ENCODE data around the gene GLYR1. TPM values are rescaled to one million over a fixed set of nuclear protein-coding genes. Genes with fewer than 3 reads are reported as not detected.

Gene GLYR1
- total RNA-seq, 5 donors from 2014 or later (not counting 1 experiment from before 2014, with no cell fraction given) = 95.5 to 106 (median 102) TPM

- H3K4me3 ChIP-seq (ENCODE audit: control insufficient read depth in 1 of 2, extremely low read depth in 1 of 2, low read length in 1 of 2) = no peak overlapping the region
- Mint-ChIP-seq H3K27ac (no peak overlapping the region), H3K36me3 (peaks cover 39% of the 10 kb centered on the region), H3K9me3 (no peaks in the 10 kb centered on the region), H3K4me1 (peaks cover 0 to 17% (median 13%) of the 10 kb centered on the region in 3 donors), H3K27me3 (no peaks in the 10 kb centered on the region), H3K4me3 (no peak overlapping the region)
- peaks cover 10 to 62% of the 10 kb centered on the region in 2 donors for H3K36me3 ChIP-seq (ENCODE audit: control insufficient read depth in 2 of 2, extremely low read depth in 1 of 2, insufficient read depth in 1 of 2, low read length in 1 of 2)
- H3K4me1 ChIP-seq (ENCODE audit: control insufficient read depth in 1 of 2, extremely low read depth in 1 of 2, insufficient read depth in 2 of 2, low read length in 2 of 2) = peaks cover 0 to 7% of the 10 kb centered on the region in 2 experiments
- H3K27ac ChIP-seq (ENCODE audit: low read length) = no peak overlapping the region
- no peaks in the 10 kb centered on the region for H3K9me3 ChIP-seq
- H3K27me3 ChIP-seq (replicated peaks in 1 of 2; ENCODE audit: control insufficient read depth in 2 of 2, extremely low read depth in 1 of 2, insufficient read depth in 2 of 2, low read length in 1 of 2) = no peaks in the 10 kb centered on the region
- WGBS (ENCODE audit: insufficient coverage) = 95% methylated on average over 21 of the region's 23 CpGs
- POLR2A ChIA-PET = no interaction called here
- no peak for ATAC-seq (replicated peaks in 1 of 4)
- DNase-seq = no peak
- CTCF ChIA-PET = no interaction called here
Observed at GRCh38 chr16:4760221-4760910, 86.7 kb downstream of the GLYR1 start.

GRCh38 chr16:4755687-4756086, 91.4 kb downstream of the GLYR1 start:
- Mint-ChIP-seq H3K27me3 (no peaks in the 10 kb centered on the region), H3K36me3 (peaks cover 46% of the 10 kb centered on the region), H3K27ac (no peak overlapping the region), H3K4me3 (no peak overlapping the region), H3K4me1 (peaks cover 0 to under 1% (median 0%) of the 10 kb centered on the region in 3 donors), H3K9me3 (no peaks in the 10 kb centered on the region)
- DNase-seq (no peak), ATAC-seq (replicated peaks in 1 of 4) (no peak)
- Histone ChIP-seq H3K4me1 (ENCODE audit: control insufficient read depth in 1 of 2, extremely low read depth in 1 of 2, insufficient read depth in 2 of 2, low read length in 2 of 2) (no peaks in the 10 kb centered on the region), H3K9me3 (no peaks in the 10 kb centered on the region), H3K27ac (ENCODE audit: low read length) (no peak overlapping the region), H3K36me3 (ENCODE audit: control insufficient read depth in 2 of 2, extremely low read depth in 1 of 2, insufficient read depth in 1 of 2, low read length in 1 of 2) (peaks cover 14 to 74% of the 10 kb centered on the region in 2 donors), H3K27me3 (replicated peaks in 1 of 2; ENCODE audit: control insufficient read depth in 2 of 2, extremely low read depth in 1 of 2, insufficient read depth in 2 of 2, low read length in 1 of 2) (no peaks in the 10 kb centered on the region), H3K4me3 (ENCODE audit: control insufficient read depth in 1 of 2, extremely low read depth in 1 of 2, low read length in 1 of 2) (no peak overlapping the region)
- 100% methylated on average over 5 of the region's 6 CpGs for WGBS (ENCODE audit: insufficient coverage)
- ChIA-PET POLR2A (interaction anchor here in 1 of 2 donors (0.6 kb wide), 2 partner anchors 74 to 101 kb away, joined by 3 to 6 read pairs; no protein-coding TSS in a partner anchor), CTCF (no interaction called here)

- Histone ChIP-seq H3K36me3 (ENCODE audit: control insufficient read depth in 2 of 2, extremely low read depth in 1 of 2, insufficient read depth in 1 of 2, low read length in 1 of 2) (peaks cover 15 to 69% of the 10 kb centered on the region in 2 donors), H3K9me3 (no peaks in the 10 kb centered on the region), H3K4me3 (ENCODE audit: control insufficient read depth in 1 of 2, extremely low read depth in 1 of 2, low read length in 1 of 2) (no peak overlapping the region), H3K4me1 (ENCODE audit: control insufficient read depth in 1 of 2, extremely low read depth in 1 of 2, insufficient read depth in 2 of 2, low read length in 2 of 2) (no peaks in the 10 kb centered on the region), H3K27me3 (replicated peaks in 1 of 2; ENCODE audit: control insufficient read depth in 2 of 2, extremely low read depth in 1 of 2, insufficient read depth in 2 of 2, low read length in 1 of 2) (no peaks in the 10 kb centered on the region), H3K27ac (ENCODE audit: low read length) (no peak overlapping the region)
- H3K4me1 Mint-ChIP-seq = no peaks in the 10 kb centered on the region
- peaks cover 40% of the 10 kb centered on the region for H3K36me3 Mint-ChIP-seq
- no peak overlapping the region for H3K4me3 Mint-ChIP-seq
- ChIA-PET POLR2A (interaction anchor here in 1 of 2 donors (0.6 kb wide), 1 partner anchor 9 kb away, joined by 3 read pairs; no protein-coding TSS in a partner anchor), CTCF (no interaction called here)
- 98% methylated on average over 4 of the region's 4 CpGs for WGBS (ENCODE audit: insufficient coverage)
- DNase-seq (no peak), ATAC-seq (replicated peaks in 1 of 4) (no peak)
- H3K9me3 Mint-ChIP-seq = no peaks in the 10 kb centered on the region
- no peak overlapping the region for H3K27ac Mint-ChIP-seq
- H3K27me3 Mint-ChIP-seq = no peaks in the 10 kb centered on the region
Observed at GRCh38 chr16:4754865-4755264, 92.2 kb downstream of the GLYR1 start.

- peaks cover 5 to 8% (median 5%) of the 10 kb centered on the region in 3 donors for H3K4me1 Mint-ChIP-seq
- H3K27ac Mint-ChIP-seq = no peak overlapping the region
- WGBS (ENCODE audit: insufficient coverage) = 95% methylated on average over 5 of the region's 11 CpGs
- peaks cover 28% of the 10 kb centered on the region for H3K36me3 Mint-ChIP-seq
- Histone ChIP-seq H3K36me3 (ENCODE audit: control insufficient read depth in 2 of 2, extremely low read depth in 1 of 2, insufficient read depth in 1 of 2, low read length in 1 of 2) (peaks cover 16 to 56% of the 10 kb centered on the region in 2 donors), H3K4me1 (ENCODE audit: control insufficient read depth in 1 of 2, extremely low read depth in 1 of 2, insufficient read depth in 2 of 2, low read length in 2 of 2) (peaks cover 0 to 6% of the 10 kb centered on the region in 2 experiments), H3K27me3 (replicated peaks in 1 of 2; ENCODE audit: control insufficient read depth in 2 of 2, extremely low read depth in 1 of 2, insufficient read depth in 2 of 2, low read length in 1 of 2) (no peaks in the 10 kb centered on the region), H3K4me3 (ENCODE audit: control insufficient read depth in 1 of 2, extremely low read depth in 1 of 2, low read length in 1 of 2) (no peak overlapping the region), H3K9me3 (no peaks in the 10 kb centered on the region), H3K27ac (ENCODE audit: low read length) (no peak overlapping the region)
- DNase-seq = no peak
- ChIA-PET CTCF (no interaction called here), POLR2A (no interaction called here)
- no peaks in the 10 kb centered on the region for H3K27me3 Mint-ChIP-seq
- H3K4me3 Mint-ChIP-seq = no peak overlapping the region
- no peak for ATAC-seq (replicated peaks in 1 of 4)
- no peaks in the 10 kb centered on the region for H3K9me3 Mint-ChIP-seq
Observed at GRCh38 chr16:4753227-4753626, 93.9 kb downstream of the GLYR1 start.

Other genes with a start within 250 kb of the GLYR1 start
- gene UBALD1, start 232.4 kb downstream of the GLYR1 start, total RNA-seq = 10 to 100 TPM; 26.0 to 53.1 (median 47.6) TPM
- 10 to 100 TPM; 63.1 to 76.8 (median 72.2) TPM for gene MGRN1, start 222.5 kb downstream of the GLYR1 start, total RNA-seq
- gene NUDT16L1, start 153.7 kb downstream of the GLYR1 start, total RNA-seq = 10 to 100 TPM; 53.3 to 64.0 (median 62.2) TPM
- 10 to 100 TPM; 24.2 to 37.1 (median 32.2) TPM for gene ANKS3, start 113.0 kb downstream of the GLYR1 start, total RNA-seq
- under 1 TPM in 4 of 5 donors, not detected in 1; 0.13 to 0.70 (median 0.34) TPM for gene DNAAF8, start 112.8 kb downstream of the GLYR1 start, total RNA-seq
- gene ZNF500, start 80.1 kb downstream of the GLYR1 start, total RNA-seq = 10 to 100 TPM; 19.7 to 36.6 (median 32.4) TPM
- not detected for gene SEPTIN12, start 58.9 kb downstream of the GLYR1 start, total RNA-seq
- gene SMIM22, start 51.9 kb downstream of the GLYR1 start, total RNA-seq = not detected
- 10 to 100 TPM; 12.1 to 20.2 (median 13.2) TPM for gene ROGDI, start 44.7 kb downstream of the GLYR1 start, total RNA-seq
- 10 to 100 TPM; 41.8 to 53.7 (median 48.2) TPM for gene UBN1, start 193 bp upstream of the GLYR1 start, total RNA-seq
- under 1 TPM in 3 of 5 donors, not detected in 2; 0.10 to 0.32 (median 0.12) TPM for gene PPL, start 89.9 kb upstream of the GLYR1 start, total RNA-seq
- gene SEC14L5, start 111.0 kb upstream of the GLYR1 start, total RNA-seq = under 1 TPM in 1 of 5 donors, not detected in 4; 0.05 TPM
- gene NAGPA, start 186.6 kb upstream of the GLYR1 start, total RNA-seq = 10 to 100 TPM; 26.2 to 33.6 (median 29.7) TPM
- under 1 TPM in 2 of 5 donors, not detected in 3; 0.62 to 0.79 TPM for gene C16orf89, start 218.7 kb upstream of the GLYR1 start, total RNA-seq
- 10 to 100 TPM; 12.0 to 29.2 (median 25.7) TPM for gene ALG1, start 224.6 kb upstream of the GLYR1 start, total RNA-seq

Measured in T-cell (primary cell).